Measurements from ENCODE around the gene TAX1BP1.
"Not testable (repeated sequence)": the region's sequence is repeated elsewhere in the genome, so short reads cannot be mapped to it uniquely, and the experiment has no call there.

Gene TAX1BP1

DNA sequence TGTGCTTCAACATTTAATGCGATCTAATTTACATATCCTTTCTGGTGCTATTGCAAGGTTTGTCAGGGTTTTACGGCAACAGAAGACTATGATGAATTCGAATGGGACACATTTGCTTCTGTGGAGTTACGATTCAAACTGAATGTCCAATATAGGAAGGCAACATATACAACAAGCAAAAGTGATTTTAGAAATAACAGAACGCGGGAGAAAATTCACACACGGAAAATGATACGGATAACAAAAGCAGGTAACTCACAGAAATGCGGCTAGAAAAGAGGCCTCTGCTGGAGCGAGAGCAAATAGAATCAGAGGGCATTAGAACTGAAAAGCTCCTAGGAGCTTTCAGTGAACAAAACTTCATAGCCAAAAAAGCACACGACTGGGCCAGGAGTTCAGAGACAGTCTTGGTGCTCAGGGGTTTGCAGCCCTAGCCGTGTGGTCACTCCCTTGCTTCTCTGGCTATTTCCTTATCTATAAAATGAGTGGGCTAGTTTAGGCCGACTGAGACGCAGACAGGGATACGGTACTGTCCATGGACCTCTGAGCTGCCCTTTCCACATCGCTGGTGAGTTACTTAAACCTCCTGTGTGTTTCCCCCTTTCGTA is 557 bp upstream of the TAX1BP1 start:
- DNase-seq, result peak; percentile 44 to 72

DNA sequence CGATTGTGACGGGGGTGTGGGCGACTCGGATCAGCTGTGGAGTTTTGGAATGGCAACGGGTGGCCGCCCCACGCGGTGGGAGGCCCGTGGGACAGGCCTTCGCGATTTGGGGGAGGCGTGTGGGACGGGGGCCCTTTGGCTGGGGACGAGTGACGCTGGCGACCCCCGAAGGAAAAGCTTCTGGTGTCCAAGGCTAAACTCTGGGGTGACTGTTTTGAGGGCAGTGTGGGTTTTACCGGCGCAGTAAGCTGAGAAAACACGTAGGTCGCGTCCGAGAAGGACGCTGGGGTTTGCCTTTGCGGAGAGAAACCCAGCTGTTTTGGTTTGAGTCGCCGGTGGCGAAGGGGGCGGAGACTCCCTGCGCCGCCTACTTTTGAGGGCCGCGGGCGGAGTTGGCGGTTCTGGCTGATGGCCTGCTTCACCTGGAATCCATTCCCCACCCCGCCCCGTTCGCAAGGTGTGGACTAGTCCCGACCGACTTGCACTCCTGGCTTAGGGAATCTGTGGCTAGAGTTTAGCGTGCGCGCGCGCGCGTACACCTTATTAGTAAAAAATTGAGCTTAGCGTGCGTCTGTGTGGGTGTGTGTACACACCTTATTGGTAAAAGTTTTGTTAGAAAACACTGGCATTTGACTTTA is 606 bp downstream of the TAX1BP1 start:
- DNase-seq, result peak; percentile 96 to 98

DNA sequence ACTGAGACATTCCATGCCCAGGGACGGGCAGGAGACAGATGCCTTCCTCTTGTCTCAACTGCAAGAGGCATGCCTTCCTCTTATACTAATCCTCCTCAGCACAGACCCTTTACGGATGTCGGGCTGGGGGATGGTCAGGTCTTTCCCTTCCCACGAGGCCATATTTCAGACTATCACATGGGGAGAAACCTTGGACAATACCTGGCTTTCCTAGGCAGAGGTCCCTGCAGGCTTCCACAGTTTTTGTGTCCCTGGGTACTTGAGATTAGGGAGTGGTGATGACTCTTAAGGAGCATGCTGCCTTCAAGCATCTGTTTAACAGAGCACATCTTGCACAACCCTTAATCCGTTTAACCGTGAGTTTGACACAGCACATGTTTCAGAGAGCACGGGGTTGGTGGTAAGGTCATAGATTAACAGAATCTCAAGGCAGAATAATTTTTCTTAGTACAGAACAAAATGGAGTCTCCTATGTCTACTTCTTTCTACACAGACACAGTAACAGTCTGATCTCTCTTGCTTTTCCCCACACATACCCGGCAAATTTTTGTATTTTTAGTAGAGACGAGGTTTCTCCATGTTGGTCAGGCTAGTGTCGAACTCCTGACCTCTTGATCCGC is 2.2 kb downstream of the TAX1BP1 start:
- DNase-seq, result not testable (repeated sequence)

DNA sequence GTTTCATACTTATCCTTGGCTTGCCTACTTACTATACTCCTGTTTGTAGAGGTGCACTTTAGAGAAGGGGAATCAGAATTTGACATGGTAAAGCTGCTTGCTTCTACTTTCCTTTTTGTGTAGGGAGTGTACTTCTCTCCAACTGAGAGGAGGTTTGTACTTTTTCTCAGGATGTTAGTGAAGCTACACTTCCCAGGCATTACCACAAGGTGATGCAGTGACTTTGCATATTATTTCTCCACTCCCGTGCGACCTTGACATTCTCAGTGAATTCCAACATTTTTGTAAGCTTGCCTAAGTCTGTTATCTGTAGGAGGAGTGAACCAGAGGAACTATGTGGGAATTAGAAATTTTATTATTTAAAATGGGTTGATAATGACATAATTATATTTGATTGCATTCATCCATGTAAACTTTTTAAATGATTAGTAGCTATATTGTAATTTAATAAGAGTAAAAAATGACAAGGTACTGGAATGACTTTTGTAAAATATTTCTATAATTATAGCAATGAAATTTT is 5.2 kb downstream of the TAX1BP1 start:
- peak; percentile 72 to 73 for DNase-seq

DNA sequence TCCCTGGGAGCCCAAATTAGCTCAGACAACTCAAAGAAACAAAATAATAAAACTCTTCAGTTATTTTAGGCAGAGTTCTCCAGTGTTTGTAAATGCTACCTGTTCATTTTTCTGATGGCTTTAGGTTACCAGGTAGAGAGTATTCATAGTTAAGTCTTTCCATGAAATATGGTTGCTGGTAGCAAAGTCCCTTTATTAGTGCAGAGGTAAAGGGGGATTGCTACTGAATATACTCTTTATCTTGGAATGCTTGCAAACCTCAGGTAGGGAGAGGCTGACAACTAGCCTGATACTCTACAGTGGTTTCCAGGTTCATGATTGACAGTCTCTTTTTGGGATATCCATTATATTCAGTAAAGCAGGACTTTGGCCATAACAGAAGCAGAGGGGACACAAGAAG is 6.5 kb downstream of the TAX1BP1 start:
- DNase-seq, result no peak

DNA sequence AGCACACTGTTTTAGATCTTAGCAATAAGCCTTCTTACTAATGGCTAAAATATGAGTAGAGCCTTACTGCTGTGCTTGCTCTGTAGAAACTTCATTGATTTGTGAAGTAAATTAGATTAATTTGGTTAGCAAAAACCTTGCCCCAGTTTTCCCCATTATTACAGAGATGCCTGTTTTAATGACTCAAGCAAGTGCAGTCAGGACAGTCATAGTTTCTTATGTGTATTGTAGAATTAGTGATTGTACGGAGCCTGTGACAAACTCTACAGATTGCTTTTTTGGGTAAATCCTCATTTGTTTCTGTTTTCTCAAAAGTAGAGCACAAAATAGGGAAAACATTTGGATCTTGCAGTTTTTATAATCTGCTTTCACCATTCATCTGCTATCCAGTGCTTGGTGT is 7.0 kb downstream of the TAX1BP1 start:
- DNase-seq, result peak in 1 of 2 experiments; percentile 9

DNA sequence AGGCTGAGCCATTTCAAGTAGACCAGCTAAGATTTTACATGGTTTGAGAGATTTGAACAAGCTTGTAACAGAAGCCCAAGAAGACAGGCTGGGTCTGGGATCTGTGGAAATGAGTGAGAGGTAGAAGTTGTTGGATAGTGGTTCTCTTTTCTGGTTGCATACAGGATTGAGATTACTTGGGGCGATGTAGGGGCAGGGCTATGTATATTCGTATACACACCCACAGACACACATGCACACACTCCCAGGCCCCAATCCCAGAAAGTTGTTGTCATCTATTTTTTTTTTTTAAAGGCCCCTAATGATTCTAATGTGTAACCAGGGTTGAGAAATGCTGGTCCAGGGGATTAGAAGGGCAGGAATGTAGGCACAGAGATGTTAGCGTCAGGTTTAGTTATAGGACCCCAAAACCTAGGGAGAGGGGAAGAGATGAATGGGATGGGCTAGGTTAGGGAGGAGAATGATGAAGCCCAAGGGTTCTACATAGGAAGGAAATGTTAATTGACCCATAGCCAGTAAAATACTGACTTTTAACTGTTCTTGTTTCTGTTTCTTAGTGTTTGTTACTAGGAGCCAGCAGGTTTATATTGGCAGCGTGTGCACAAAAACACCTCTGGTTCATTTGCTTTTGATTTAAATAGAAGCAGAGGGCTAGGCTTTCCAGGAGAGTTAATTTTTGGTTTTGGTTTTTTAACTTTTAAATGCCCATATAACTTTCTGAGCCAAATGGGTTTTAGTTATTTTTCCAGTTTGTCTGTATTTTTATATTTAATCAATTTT is 7.8 kb downstream of the TAX1BP1 start:
- DNase-seq, result peak in 1 of 2 experiments; percentile 20

DNA sequence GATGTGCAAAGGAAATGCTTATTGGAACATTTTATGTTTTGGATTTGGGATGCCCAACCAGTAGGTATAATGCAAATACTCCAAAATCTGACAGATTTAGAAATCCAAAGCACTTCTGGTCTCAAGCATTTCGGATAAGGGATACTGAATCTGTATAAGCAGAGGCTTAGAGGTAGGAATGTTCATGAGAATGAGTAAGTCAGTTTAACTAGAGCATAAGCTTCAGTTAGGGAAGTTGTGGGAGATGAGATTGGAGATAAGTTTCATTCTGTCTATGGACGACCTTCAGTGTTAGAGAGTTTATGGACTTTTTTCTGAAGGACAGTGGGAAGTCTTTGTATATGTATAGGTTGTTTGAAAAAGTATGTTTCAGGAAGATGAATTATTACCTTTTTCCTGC is 10.4 kb downstream of the TAX1BP1 start:
- DNase-seq, result no peak

DNA sequence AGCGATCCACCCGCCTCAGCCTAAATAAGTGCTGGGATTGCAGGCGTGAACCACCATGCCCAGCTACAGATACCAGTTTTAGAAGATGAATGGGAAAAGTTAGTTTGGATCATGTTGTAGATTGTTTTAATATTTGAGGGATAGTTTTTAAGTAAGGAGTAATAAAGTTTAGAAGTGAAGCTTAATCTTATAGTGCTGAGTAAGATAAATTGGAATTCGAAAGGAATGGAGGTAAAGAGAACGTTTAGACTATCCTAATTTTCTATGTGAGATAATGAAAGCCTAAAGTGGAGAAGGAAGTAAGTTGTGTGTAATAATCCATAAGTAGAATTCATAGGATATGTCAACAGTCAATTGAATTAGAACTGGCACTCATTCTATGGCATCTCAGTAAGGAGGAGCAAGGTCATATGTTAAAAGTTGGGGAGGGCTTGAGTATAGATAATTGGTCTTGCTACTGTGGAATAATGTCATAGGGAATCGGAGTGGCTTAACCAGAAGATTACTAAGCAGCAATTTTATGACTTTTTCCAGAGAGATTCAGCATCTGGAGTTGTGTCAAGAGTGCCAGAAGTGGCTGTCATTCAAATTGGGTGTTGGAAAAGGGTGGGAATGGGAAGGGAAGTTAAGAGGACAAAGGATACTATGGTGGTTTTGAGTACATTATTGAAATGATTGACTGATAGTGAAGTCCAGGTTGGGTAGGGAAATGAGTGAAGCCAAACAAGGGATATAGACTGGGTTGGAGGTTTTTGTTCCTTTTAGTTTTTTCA is 12.1 kb downstream of the TAX1BP1 start:
- DNase-seq, result no peak

DNA sequence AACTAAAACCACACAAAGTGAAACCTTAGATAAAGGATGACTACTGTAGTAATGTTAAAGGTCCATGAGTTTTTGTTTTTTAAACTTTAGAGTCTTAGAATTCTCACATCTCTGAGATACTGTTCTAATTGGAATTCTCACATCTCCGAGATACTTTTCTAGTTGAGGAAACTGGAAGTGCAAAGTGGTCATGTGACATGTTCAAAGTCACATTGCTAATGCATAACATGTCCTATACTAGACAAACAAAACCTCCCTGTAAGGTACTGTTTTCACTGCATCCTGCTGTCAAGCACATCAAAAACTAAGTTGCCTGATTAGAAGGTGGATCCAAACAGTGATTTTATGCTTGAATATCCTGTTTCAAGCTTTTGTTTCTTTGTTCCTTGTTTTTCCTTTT is 13.9 kb downstream of the TAX1BP1 start:
- DNase-seq, result no peak

DNA sequence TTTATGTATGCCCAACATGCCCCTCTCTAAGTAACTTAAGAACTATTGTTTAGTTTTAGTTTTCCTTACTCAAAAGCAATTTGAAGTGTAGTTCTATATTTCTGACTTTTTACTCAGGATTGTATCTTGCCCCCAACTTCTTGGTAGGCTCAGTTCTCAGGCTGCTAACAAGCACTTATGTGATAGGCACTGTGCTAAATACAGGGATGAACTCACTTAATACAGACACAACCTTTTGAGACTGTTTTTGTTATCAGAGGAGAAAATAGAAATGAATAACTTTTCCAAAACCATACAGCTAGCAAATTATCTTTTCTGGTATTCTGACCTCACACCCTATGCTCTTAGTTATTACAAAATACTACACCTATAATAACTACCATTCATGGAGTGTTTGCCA is 16.3 kb downstream of the TAX1BP1 start:
- no peak for DNase-seq

DNA sequence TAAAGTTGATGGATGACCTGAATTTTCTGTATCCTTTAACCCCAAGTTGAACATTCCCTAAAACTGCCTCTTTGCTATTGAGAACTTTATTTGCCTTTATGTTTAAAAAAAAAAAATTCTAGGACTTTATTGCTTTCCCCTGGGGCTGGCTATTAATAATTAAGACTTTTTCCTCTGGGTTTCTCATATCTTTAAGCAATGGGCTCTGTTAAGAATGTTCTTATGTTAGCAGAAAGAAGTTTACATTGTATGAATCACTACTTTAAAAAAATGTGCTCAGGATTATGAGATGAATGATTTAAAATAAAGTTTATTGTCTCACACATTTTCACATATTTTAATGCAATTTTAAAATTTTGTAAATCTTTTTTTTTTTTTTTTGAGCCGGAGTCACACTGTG is 19.5 kb downstream of the TAX1BP1 start:
- DNase-seq, result no peak

DNA sequence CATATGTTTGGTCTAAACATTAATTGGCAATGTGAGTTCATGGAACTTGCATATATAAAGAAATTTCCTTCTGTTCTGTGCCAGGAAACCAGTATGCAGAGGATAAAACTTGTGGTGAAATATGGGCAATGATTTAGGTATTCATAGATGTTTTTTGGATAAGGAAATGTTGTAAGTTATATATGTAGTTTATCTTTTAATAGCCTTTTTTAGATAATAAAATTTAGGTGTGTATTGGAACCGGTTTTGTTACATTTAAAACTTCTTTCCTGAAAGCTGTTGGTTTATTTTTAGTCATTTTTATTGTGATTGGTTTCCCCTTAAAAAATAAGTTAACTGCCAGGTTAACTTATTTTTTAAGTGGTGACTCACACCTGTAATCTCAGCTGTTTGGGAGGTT is 22.1 kb downstream of the TAX1BP1 start:
- DNase-seq, result no peak

DNA sequence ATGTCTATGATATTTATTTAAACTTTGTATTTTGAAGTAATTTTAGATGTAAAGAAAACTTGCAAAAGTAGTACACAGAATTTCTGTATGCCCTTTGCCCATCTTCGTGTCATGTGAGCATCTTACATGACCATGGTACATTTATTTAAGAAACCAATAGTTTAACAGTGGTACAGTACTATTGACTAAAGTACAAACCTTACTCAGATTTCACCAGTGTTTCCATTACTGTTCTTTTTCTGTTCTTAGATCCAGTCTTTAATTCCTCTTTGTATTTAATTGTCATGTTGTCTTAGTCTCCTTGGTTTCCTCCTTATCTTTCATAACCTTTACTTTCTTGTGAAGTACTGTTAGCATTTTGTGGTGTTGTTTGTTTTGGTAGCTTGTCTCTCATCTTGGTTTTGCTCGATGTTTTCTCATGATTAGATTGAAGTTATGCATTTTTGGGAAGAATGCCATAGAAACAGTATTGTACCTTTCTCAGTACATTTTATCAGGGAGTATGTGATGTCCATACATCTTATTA is 24.1 kb downstream of the TAX1BP1 start:
- DNase-seq, result no peak

DNA sequence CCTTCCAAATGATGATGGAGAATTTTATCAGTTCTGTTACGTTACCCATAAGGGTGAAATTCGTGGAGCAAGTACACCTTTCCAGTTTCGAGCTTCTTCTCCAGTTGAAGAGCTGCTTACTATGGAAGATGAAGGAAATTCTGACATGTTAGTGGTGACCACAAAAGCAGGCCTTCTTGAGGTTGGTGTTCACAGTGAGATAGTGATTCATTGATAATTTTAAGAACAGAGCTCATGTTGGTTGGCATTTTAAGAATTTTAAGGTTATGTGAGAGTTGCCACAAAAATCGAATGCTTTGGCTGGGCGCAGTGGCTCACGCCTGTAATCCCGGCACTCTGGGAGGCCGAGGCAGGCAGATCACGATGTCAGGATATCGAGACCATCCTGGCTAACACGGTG is 25.9 kb downstream of the TAX1BP1 start:
- DNase-seq, result no peak

DNA sequence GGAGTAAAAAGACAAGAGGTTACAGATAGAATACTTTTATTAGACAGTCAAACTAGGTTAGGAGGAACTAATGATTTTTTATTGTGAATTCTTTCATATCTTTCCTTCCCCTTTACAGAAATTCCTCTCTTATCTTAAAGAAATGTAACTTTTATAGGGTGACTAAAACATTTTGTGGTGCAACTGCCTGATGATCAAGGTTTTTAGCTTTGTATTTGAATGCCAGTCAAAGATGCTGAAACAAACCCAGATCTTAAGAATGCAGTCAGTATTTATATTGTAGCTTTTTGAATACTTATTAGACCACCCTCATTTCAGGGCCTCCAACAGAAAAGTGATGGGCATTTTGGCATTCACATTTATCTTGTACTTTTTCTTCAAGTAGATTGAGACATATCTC is 27.4 kb downstream of the TAX1BP1 start:
- DNase-seq, result no peak

DNA sequence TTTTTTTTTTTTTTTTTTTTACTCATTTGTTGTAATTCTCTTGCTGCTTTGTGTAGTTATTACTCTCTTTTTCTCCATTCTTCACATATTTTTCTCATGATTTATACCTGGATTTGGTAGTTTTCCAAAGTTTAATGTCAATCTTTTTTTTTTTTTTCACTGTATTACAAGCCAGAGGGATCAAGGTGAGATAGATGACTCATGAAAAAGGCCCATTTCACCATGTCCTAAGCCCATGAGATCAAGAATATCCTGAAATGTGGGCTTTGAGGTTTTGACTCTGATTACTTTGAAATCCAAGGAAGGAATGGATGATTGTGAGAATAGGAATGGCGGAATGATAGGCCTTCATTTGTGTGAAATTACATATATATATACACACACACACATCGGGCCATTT is 31.1 kb downstream of the TAX1BP1 start:
- DNase-seq, result no peak

DNA sequence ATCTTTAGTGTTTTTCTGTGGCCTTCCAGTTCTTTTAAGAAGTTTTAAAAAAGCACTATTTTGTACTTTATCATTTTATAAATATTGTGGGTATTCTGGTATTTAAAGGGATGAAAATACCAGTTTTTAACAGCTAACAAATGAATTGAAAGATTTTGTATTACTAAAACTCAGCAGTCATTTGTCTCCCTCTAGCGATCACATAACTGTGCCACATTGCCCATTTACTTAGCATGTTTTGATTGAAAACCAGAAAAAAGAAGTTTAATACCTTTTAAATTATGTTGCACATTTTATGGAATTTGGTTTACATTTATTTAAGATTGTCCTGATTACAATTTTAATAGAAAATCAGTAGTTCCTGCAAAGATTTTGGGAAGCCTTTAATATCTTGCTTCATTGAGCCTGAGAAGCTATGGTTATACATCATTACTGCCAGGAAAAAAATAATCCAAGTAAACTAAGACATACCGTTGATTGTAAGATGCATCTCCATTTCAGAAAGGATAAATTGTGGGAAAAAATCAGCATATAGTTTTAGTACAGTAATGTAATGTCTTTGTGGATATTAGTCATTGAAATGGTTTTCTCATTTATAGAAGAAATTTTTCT is 34.9 kb downstream of the TAX1BP1 start:
- DNase-seq, result peak in 1 of 2 experiments; percentile 22

DNA sequence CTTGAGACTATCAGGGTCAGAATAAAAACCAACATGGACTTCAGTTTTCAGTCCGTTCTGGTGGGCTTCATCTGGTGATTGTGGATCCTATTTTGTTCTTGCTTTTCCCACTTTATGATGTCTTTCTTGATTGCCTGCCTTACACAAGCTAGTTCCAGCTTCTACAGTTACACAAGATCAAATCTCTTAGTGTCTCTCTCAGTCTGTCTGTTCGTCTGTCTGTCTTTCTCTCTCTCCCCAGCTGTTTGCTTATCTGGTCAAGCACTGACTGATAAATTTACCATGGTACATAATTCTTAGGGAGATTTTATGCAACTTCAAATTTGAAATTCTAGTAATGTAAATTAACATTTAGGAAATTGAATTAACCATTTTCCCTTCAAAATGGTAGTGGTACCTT is 35.8 kb downstream of the TAX1BP1 start:
- no peak for DNase-seq

DNA sequence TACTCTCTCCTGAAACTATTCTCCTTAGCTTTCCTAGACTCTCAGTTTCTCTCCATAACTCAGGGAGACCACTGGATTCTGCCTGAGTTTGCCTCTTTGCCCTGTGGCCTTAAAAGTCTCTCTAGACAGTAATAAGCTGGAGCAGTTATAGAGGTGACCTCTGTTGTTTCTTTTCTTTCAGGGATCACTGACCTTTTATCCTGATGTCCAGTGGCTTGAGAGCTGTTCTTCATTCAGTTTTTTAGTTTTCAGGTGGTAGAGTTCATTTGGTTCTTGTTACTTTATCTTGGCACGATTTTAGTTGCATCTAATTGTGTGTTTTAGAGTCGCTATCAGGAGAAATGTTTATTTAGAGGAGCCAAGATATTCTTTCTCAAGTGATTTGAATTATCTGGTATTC is 37.7 kb downstream of the TAX1BP1 start:
- no peak for DNase-seq

DNA sequence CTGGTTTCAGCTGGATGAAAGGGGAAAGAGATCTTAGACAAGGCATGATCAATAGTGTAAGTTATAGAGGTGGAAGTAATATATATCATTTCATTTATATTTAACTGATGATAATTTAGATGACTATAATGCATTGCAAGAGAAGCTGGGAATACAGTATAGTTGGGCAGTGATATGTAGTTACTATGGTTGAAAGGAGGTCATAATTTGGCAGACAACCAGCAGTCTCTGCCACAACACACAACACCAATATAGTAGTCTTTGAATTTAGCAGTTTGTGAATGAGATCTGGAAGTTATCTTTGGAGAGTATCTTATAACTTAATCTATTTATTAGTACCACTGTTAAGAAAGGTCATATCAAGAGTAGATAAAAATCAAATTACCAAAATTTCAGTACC is 39.9 kb downstream of the TAX1BP1 start:
- DNase-seq, result peak in 1 of 2 experiments; percentile 6

DNA sequence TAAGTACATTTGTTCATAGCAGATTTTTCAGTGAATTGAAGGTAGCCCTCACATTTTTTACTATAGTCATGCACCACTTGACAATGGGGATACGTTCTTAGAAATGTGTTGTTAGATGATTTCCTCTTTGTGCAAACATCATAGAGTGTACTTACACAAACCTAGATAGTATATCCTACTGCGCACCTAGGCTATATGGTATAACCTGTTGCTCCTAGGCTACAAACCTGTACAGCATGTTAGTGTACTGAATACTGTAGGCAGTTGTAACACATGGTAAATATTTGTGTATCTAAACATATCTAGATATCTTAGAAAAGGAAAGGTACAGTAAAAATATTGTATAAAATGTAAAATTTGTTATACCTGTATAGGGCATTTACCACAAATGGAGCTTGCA is 41.2 kb downstream of the TAX1BP1 start:
- DNase-seq, result no peak

Data from NCI-H526 (cell line).